NCI-H1694 treated with DMSO at 0.1 percent for 48 hours (cell line): ENCODE data around the gene SAMD4A.

ENCODE experiments used
- DNase-seq: peaks from one replicate; lab custom pipeline; 2025; lab: John Stamatoyannopoulos, UW

Gene SAMD4A

DNA sequence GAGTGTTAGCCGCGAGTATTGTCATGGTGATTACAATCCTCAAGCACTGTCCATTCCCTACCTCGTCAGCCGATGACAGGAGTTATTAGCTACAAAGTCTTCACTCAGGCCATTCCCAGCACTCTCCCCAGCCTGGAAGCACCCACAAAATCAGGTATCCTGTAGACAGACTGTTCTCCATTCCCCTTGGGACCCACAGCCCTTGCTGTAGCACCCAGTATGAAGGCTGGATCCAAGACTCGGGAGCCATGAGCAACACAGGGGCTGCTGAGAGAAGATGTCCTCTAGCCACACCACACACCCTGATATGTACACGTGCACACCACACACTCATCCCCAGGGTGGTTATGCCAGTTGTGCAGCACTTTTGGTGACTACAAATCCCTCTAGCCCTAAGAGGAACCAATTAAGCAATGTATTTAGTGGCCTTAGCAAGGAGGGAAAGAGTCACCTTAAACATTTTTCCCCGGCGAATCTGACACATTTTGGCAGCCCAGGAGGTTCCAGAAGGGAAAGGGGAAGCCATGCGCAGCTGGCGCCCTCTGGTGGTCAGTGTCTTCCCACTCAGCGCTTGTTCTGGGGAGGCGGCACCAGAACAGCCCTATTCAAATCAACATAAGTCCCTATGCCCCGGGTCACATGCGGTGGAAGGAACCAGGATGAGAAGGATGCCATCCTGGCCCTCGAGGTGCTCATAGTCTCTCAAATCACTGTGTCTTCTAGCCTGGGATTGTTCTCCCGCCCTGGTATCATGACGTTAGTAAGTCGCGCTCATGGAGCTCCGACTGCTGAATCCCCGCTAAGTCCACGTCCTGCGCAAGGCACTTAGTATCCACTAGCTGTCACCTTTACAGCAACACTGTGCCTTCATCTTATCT is 238.8 kb downstream of the SAMD4A start:
- DNase-seq = peak; percentile 86

- no peak for DNase-seq
These were observed 239.7 kb downstream of the SAMD4A start for GRCh38 chr14:54806616-54807015.

DNA sequence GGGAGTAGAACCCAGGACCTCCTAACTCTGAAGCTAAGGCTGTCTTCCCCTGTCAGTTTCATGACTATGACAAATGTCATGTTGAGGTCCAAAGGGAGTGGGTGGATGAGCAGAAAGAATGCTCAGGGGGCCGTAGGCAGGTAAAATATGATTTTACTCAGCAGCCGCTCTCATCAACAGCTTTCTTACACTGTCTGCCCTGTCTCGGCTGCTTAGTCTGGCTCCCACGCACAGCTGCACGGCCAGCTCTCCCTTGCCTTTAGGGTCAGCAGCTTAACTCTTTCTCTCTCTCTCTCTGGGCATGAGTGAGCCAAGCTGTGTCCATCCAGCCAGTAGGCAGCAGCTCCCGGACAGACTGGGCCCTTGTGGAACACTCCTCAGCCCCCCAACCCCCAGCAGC is 240.5 kb downstream of the SAMD4A start:
- DNase-seq = no peak

- no peak for DNase-seq
These were observed 241.0 kb downstream of the SAMD4A start for GRCh38 chr14:54807881-54808280.

GRCh38 chr14:54808326-54809161 is 241.6 kb downstream of the SAMD4A start:
- no peak for DNase-seq

- no peak for DNase-seq
These were observed 242.8 kb downstream of the SAMD4A start for GRCh38 chr14:54809767-54810166.

- DNase-seq = no peak
These were observed 245.7 kb downstream of the SAMD4A start for GRCh38 chr14:54812617-54813016.

DNA sequence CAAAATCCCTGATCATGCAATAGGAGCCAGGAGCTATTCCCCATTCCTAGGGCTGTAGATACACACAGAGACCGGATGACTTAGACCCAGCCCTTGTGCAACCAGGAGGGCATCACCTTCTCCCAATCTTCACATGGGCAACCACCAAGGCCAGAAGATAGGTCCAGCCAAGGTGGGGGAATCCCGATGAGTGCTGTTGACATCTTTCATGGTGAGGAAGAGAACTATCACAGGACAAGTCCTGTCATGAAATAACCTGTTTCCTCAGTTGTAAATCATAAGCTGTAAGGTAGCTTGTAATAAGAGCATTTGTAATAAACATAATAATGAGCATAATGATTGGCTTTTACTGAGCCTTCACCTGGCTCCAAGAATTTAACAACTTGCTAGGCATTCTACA is 246.2 kb downstream of the SAMD4A start:
- DNase-seq = no peak

DNA sequence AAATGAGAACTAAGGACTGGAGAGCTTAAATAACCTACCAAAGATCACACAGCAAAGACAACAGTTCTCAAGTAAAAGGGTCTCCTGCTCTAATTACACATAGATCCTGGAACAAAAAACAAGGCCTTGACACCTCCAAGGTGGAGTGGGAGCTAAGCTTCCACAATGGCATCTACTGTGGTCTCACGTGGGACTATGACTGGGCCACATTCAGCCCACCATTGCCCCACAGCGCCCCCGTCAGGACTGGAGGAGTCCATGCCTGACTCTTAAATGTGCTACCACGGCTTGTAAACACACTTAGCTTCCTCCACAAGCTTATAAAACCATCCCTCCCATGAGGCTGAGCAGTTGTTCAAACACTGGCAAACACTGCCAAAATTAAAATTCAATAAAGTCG is 247.1 kb downstream of the SAMD4A start:
- no peak for DNase-seq

DNA sequence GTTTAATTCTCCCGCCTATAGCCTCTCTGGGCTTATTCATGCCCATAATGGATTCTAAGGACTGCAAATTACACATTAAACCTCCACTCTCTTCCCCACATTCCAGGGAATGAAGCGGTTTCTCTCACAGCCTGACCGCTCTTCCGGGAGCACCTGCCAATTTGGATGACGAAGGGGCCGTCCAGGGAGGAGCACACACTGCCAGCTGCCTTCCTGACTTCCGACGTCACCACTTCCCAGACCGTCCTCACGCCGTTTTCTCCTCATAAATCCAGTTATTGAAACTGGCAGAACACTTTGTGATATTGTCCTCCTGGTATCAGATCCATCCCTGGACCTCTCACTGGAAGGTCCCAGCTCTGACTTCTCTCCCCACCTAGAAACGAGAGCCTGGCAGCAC is 248.1 kb downstream of the SAMD4A start:
- DNase-seq = no peak

DNA sequence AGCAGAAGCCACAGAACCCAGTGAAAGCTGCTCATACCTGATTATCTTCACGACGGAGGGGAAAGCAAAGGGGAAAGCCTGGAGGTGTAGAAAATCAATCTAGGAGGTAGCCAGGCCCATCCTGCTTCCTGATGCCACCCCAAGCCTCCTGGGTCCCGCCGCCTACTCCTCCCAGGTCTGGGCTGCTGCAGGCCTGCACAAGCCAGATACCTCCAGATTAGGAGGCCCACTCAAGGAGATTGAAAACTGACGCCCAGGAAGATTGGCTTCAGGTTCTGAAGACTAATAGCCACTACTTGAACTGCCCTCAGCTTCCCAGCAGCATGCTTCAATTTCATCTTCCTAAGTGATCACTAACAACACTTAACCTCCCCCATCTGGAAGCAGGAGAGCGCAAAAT is 248.6 kb downstream of the SAMD4A start:
- DNase-seq = no peak

GRCh38 chr14:54816450-54816849 is 249.5 kb downstream of the SAMD4A start:
- no peak for DNase-seq

DNA sequence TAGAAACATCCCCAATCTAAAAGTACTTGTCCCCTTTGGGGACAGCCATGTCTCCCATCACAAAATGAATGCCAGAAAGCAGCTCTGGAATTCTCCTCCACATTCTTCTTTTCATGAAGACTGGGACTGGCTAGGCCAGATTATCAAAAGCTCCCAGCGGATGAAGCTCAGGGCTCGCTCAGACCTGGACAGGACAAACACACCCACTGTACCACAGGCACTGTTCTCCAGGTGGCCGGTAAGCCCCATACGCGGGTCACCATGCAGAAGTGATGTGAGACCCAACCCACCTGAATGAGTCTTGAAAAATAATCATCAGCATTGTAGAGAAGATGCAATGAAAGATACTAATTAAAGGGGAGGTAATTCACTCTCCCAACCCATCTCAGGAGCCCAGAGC is 250.6 kb downstream of the SAMD4A start:
- no peak for DNase-seq

DNA sequence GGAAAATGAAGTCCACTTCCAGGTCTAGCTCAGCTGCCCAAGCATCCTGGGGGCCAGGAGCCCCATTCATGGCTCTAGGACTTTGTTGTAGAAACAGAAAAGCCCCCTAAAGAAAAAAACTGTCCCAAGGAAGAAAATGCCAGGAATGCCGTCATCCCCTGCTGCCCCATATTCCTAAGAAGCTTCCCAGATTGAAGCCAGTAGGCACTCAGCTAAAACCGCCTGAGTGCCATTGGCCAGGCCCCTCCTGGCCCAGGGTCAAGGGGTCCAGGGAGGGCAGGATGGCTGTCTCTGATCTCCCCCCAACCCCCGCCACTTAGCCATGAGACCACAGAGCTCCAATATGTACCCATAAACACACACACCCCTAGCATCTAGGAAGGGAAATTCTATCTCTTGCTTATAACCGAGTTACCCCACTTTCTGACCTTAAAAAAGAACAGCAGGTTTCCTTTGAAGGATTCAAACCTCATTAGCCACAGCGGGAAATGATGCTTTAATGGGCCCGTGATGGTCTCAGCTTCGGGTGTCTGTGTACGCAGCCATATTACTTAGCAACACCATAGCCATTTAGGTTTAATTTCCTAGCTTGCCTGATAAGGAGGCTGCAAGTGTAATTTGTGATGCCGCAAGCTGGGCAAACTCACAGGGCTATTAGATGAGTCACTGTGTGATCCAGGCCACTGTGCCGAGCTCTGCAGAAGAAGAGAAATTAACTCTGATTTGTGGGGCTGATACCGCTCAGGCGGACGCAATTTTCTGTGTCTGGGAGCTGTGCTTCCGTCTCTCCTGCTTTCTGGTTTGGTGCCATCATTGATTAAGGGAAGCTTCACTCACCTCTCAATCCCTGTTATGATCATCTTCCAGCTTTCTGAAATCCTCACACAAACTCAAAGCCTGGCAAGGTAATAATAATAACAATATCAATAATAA is 251.5 kb downstream of the SAMD4A start:
- DNase-seq = no peak

GRCh38 chr14:54822685-54823084 is 255.8 kb downstream of the SAMD4A start:
- no peak for DNase-seq

DNA sequence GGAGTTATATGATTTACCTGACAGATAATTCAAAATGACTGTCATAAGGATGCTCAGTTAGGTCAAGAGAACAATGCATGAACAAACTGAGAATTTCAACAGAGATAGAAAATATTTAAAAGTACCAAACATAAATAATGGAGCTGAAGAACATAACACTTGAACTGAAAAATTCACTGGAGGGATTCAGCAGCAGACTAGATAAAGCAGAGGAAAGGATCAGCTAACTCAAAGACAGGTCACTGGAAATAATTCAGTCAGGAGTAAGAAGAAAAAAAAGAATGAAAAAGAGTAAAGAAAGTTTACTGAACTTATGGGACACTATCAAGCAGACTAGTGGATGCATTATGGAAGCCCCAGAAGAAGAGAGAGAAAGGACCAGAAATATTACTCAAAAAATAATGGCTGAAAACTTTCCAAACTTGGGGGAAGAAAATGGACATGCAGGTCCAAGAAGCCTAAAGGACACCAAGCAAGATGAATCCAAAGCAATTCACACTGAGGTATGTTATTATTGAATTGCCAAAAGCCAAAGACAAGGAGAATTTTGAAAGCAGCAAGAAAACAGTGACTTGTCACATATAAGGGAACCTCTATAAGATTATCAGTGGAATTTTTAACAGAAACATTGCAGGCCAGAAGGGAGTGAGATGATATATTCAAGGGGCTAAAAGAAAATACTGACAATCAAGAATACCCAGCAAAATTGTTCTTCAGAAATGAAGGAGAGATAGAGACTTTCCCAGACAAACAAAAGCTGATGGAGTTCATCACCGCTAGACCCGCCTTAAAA is 257.0 kb downstream of the SAMD4A start:
- DNase-seq = no peak

GRCh38 chr14:54828037-54828436 is 261.1 kb downstream of the SAMD4A start:
- DNase-seq = no peak

GRCh38 chr14:54829486-54830224 is 262.7 kb downstream of the SAMD4A start:
- DNase-seq = no peak

GRCh38 chr14:54830650-54831049 is 263.7 kb downstream of the SAMD4A start:
- DNase-seq = no peak

- DNase-seq = no peak
These were observed 267.2 kb downstream of the SAMD4A start for GRCh38 chr14:54834081-54834480.

DNA sequence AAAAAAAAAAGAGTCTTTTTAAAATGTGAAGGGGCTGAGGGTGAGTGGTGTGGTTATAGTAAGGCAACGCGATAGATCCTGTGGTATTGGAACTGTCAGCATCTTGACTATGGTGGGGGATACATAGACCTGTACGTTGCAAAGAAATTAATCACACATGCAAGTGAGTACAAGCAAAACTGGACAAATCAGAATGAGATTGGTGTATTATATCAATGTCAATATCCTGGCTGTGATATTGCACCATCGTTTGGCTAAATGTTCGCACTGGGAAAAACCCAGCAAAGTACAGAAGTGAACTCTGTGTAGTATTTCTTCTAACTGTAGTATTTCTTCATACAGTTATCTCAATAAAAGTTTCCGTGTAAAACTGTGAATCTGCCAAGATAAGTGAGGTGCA is 267.8 kb downstream of the SAMD4A start:
- no peak for DNase-seq
